ENCODE data around the gene TMEM156. TPM values are rescaled to one million over a fixed set of nuclear protein-coding genes. Genes with fewer than 3 reads are reported as not detected.
A peak's percentile ranks its signal among the peaks of the same experiment; 100 is the strongest.

TMEM156 gene
- total RNA-seq, 4 donors from 2014 or later: 0.15 to 9.6 (median 1.1) TPM; not detected in 1

GRCh38 chr4:39029752-39030694, 2.2 kb downstream of the TMEM156 start:
- Histone ChIP-seq H3K36me3 (no peaks in the 10 kb centered on the region), H3K27me3 (no peaks in the 10 kb centered on the region), H3K4me3 (peak overlapping the region in 1 of 4 donors; percentile 39), H3K27ac (peak overlapping the region in 1 of 4 donors; percentile 15), H3K4me1 (peaks cover 0 to 10% (median 0%) of the 10 kb centered on the region in 3 donors), H3K9me3 (no peaks in the 10 kb centered on the region)
- no peak for DNase-seq
- TF ChIP-seq POLR2A (IDR thresholded peaks at IDR 0.05): no peak
- no peak for TF ChIP-seq CTCF (IDR thresholded peaks at IDR 0.05)
- intact Hi-C loops (cut with DNase I): no loop called here

GRCh38 chr4:39026096-39026495, 6.1 kb downstream of the TMEM156 start:
- DNase-seq: no peak
- Histone ChIP-seq H3K4me1 (no peaks in the 10 kb centered on the region), H3K27ac (no peak overlapping the region), H3K27me3 (no peaks in the 10 kb centered on the region), H3K36me3 (no peaks in the 10 kb centered on the region), H3K9me3 (no peaks in the 10 kb centered on the region), H3K4me3 (no peak overlapping the region)
- no peak for TF ChIP-seq CTCF (IDR thresholded peaks at IDR 0.05)
- no peak for TF ChIP-seq POLR2A (IDR thresholded peaks at IDR 0.05)
- intact Hi-C loops (cut with DNase I): no loop called here

GRCh38 chr4:39025552-39026085, 6.6 kb downstream of the TMEM156 start:
- Histone ChIP-seq H3K4me1 (no peaks in the 10 kb centered on the region), H3K27ac (no peak overlapping the region), H3K9me3 (no peaks in the 10 kb centered on the region), H3K27me3 (no peaks in the 10 kb centered on the region), H3K36me3 (no peaks in the 10 kb centered on the region), H3K4me3 (no peak overlapping the region)
- WGBS, 2 donors: 78 to 80% methylated on average over 4 of the region's 4 CpGs
- TF ChIP-seq POLR2A (IDR thresholded peaks at IDR 0.05) (no peak), CTCF (IDR thresholded peaks at IDR 0.05) (no peak)
- intact Hi-C loops (cut with DNase I): no loop called here
- DNase-seq: no peak

- 92 to 93% methylated on average over 2 to 3 of the region's 3 CpGs for WGBS, 2 donors
- intact Hi-C loops (cut with DNase I): no loop called here
- H3K9me3 ChIP-seq: no peaks in the 10 kb centered on the region
These were observed 7.8 kb downstream of the TMEM156 start for GRCh38 chr4:39024311-39024865.

More at GRCh38 chr4:39024311-39024865, 7.8 kb downstream of the TMEM156 start:
- Histone ChIP-seq H3K4me1 (no peaks in the 10 kb centered on the region), H3K4me3 (no peak overlapping the region), H3K27me3 (no peaks in the 10 kb centered on the region), H3K36me3 (no peaks in the 10 kb centered on the region), H3K27ac (no peak overlapping the region)
- DNase-seq: no peak
- no peak for TF ChIP-seq CTCF (IDR thresholded peaks at IDR 0.05)
- no peak for TF ChIP-seq POLR2A (IDR thresholded peaks at IDR 0.05)

Measured in esophagus squamous epithelium (tissue), 5 donors.